IMR-90 (cell line): Measurements from ENCODE around the gene TLCD4. TPM values are rescaled to one million over a fixed set of nuclear protein-coding genes. Genes with fewer than 3 reads are reported as not detected.

Experiments
- ATAC-seq: fragments of 200-7000 bp; cut with Tn5 transposase; 2 replicates; pipeline ENCODE4 v1.9.1; 2020; ENCODE audit warnings: low read depth, mild to moderate bottlenecking, moderate library complexity
- BruUV-seq: library from RNA; stranded (reverse); fragments of 400-500 nt; replicated peaks from 2 replicates; lab custom pipeline; 2021; lab: Mats Ljungman, UMichigan
- CTCF ChIA-PET: fragments of 300-600 bp; formaldehyde crosslinking; extraction: SDS; loops from one replicate; lab custom pipeline; 2021; ENCODE audit warnings: antibody characterized with exemption; lab: Yijun Ruan, JAX
- POLR2A ChIA-PET: fragments of 300-600 bp; sonication (Branson Sonifier 250); formaldehyde crosslinking; loops from one replicate; lab custom pipeline; 2022; ENCODE audit warnings: antibody characterized with exemption; ENCODE audit not compliant: unreplicated experiment; lab: Charles Lee
- DNase-seq: peaks from one replicate; pipeline ENCODE4 v3.0.0; 2013
- H2AFZ ChIP-seq: replicated peaks from 2 replicates; pipeline ENCODE3; 2013; ENCODE audit warnings: low read length, mild to moderate bottlenecking; ENCODE audit not compliant: poor library complexity
- H2AK5ac ChIP-seq: 2 replicates; pipeline ENCODE4 v1.6.1; 2013; ENCODE audit warnings: low read depth, low read length, inconsistent platforms
- H2AK9ac ChIP-seq: replicated peaks from 2 replicates; pipeline ENCODE3; 2013; ENCODE audit warnings: mild to moderate bottlenecking, low read depth, low read length, moderate library complexity; ENCODE audit not compliant: poor library complexity
- H2BK120ac ChIP-seq: 2 replicates; pipeline ENCODE4 v1.6.1; 2013; ENCODE audit warnings: low read depth, low read length, inconsistent platforms
- H2BK15ac ChIP-seq: 3 replicates; pipeline ENCODE4 v1.6.1; 2013; ENCODE audit warnings: low read depth, low read length, inconsistent platforms
- H2BK20ac ChIP-seq: 2 replicates; pipeline ENCODE4 v1.6.1; 2013; ENCODE audit warnings: low read depth, mild to moderate bottlenecking, inconsistent platforms, low read length, moderate library complexity
- H2BK5ac ChIP-seq: 2 replicates; pipeline ENCODE4 v1.6.1; 2013; ENCODE audit warnings: mild to moderate bottlenecking, low read depth, low read length, inconsistent platforms; ENCODE audit not compliant: poor library complexity, severe bottlenecking
- H3K14ac ChIP-seq: replicated peaks from 2 replicates; pipeline ENCODE4 v1.6.1; 2013; ENCODE audit warnings: low read depth, low read length, inconsistent platforms
- H3K18ac ChIP-seq: 2 replicates; pipeline ENCODE4 v1.6.1; 2013; ENCODE audit warnings: low read depth, low read length, control low read depth
- H3K23ac ChIP-seq: 2 replicates; pipeline ENCODE4 v1.6.1; 2013; ENCODE audit warnings: low read depth, low read length, inconsistent platforms
- H3K27ac ChIP-seq: 2 replicates; pipeline ENCODE4 v1.5.1; 2013; ENCODE audit warnings: mild to moderate bottlenecking, control low read depth, low read length; ENCODE audit not compliant: insufficient read depth
- H3K27me3 ChIP-seq: 2 replicates; pipeline ENCODE4 v1.6.1; 2013; ENCODE audit warnings: low read length; ENCODE audit not compliant: control insufficient read depth, insufficient read depth
- H3K36me3 ChIP-seq: 2 replicates; pipeline ENCODE4 v1.6.1; 2013; ENCODE audit warnings: low read length, mixed read lengths; ENCODE audit not compliant: control insufficient read depth, insufficient read depth
- H3K4ac ChIP-seq: 2 replicates; pipeline ENCODE4 v1.6.1; 2013; ENCODE audit warnings: low read depth, low read length, inconsistent platforms
- H3K4me1 ChIP-seq: 2 replicates; pipeline ENCODE4 v1.6.1; 2013; ENCODE audit warnings: low read length, mixed read lengths; ENCODE audit not compliant: control insufficient read depth, insufficient read depth
- H3K4me2 ChIP-seq: 2 replicates; pipeline ENCODE4 v1.6.1; 2013; ENCODE audit warnings: low read depth, mild to moderate bottlenecking, control low read depth, low read length, moderate library complexity
- H3K4me3 ChIP-seq: 2 replicates; pipeline ENCODE4 v1.5.1; 2013; ENCODE audit warnings: low read depth, mild to moderate bottlenecking, control low read depth, low read length, moderate library complexity; ENCODE audit not compliant: insufficient read depth
- H3K56ac ChIP-seq: 2 replicates; pipeline ENCODE4 v1.6.1; 2013; ENCODE audit warnings: low read length, inconsistent platforms; ENCODE audit not compliant: insufficient read depth; ENCODE audit errors: extremely low read depth
- H3K79me1 ChIP-seq, 2 experiments: 2 replicates each; pipeline ENCODE4 v1.6.1; 2013; ENCODE audit warnings: low read length in 2 of 2, inconsistent platforms in 1 of 2, low read depth in 1 of 2
- H3K9ac ChIP-seq: 2 replicates; pipeline ENCODE4 v1.6.1; 2013; ENCODE audit warnings: low read depth, low read length, control low read depth
- H3K9me1 ChIP-seq: 2 replicates; pipeline ENCODE4 v1.6.1; 2013; ENCODE audit warnings: low read length, inconsistent platforms; ENCODE audit not compliant: insufficient read depth
- H3K9me3 ChIP-seq: 2 replicates; pipeline ENCODE4 v1.6.1; 2013; ENCODE audit warnings: low read length; ENCODE audit not compliant: control insufficient read depth, insufficient read depth
- H4K20me1 ChIP-seq: 2 replicates; pipeline ENCODE4 v1.6.1; 2013; ENCODE audit warnings: low read length, inconsistent platforms; ENCODE audit not compliant: insufficient read depth
- H4K5ac ChIP-seq: 2 replicates; pipeline ENCODE4 v1.6.1; 2013; ENCODE audit warnings: mild to moderate bottlenecking, low read depth, low read length, control low read depth
- H4K8ac ChIP-seq, 2 experiments: 2 replicates each; pipeline ENCODE4 v1.6.1; 2013; ENCODE audit warnings: low read depth in 2 of 2, low read length in 2 of 2, control low read depth in 1 of 2, inconsistent platforms in 1 of 2
- H4K91ac ChIP-seq: 2 replicates; pipeline ENCODE4 v1.6.1; 2013; ENCODE audit warnings: low read depth, low read length, inconsistent platforms; ENCODE audit not compliant: insufficient read depth
- BHLHE40 ChIP-seq: fragments of 150-350 bp; IDR thresholded peaks from 2 replicates; pipeline ENCODE4 v1.6.1; 2016; ENCODE audit warnings: mild to moderate bottlenecking, low read depth, low read length
- CEBPB ChIP-seq: IDR thresholded peaks from 2 replicates; pipeline ENCODE4 v1.6.1; 2012; ENCODE audit warnings: low read depth, low read length, improper control_type of control experiment
- CHD1 ChIP-seq: IDR thresholded peaks from 2 replicates; pipeline ENCODE4 v1.6.1; 2012; ENCODE audit warnings: low read depth, low read length, improper control_type of control experiment
- CTCF ChIP-seq: conservative IDR thresholded peaks from 2 replicates; pipeline ENCODE4 v1.5.1; 2012; ENCODE audit warnings: mild to moderate bottlenecking, low read depth, low read length, improper control_type of control experiment
- ELK1 ChIP-seq: fragments of 150-350 bp; IDR thresholded peaks from 2 replicates; pipeline ENCODE4 v1.6.1; 2016; ENCODE audit warnings: low read depth, mild to moderate bottlenecking, low read length, moderate library complexity, borderline replicate concordance
- FOS ChIP-seq: fragments of 150-350 bp; IDR thresholded peaks from 2 replicates; pipeline ENCODE4 v1.6.1; 2016; ENCODE audit warnings: low read depth, low read length
- MAFK ChIP-seq: IDR thresholded peaks from 2 replicates; pipeline ENCODE4 v1.6.1; 2012; ENCODE audit warnings: low read depth, low read length, improper control_type of control experiment
- MAZ ChIP-seq: IDR thresholded peaks from 2 replicates; pipeline ENCODE4 v1.6.1; 2012; ENCODE audit warnings: low read depth, mild to moderate bottlenecking, low read length, improper control_type of control experiment, moderate library complexity, borderline replicate concordance
- MXI1 ChIP-seq: IDR thresholded peaks from 2 replicates; pipeline ENCODE4 v1.6.1; 2012; ENCODE audit warnings: low read depth, mild to moderate bottlenecking, low read length, moderate library complexity, borderline replicate concordance
- NFE2L2 ChIP-seq: fragments of 150-350 bp; IDR thresholded peaks from 2 replicates; pipeline ENCODE4 v1.6.1; 2016; ENCODE audit warnings: low read depth, mild to moderate bottlenecking, low read length
- POLR2A ChIP-seq: IDR thresholded peaks from 2 replicates; pipeline ENCODE4 v1.6.1; 2012; ENCODE audit warnings: mild to moderate bottlenecking, low read depth, low read length
- RAD21 ChIP-seq: IDR thresholded peaks from 2 replicates; pipeline ENCODE4 v1.6.1; 2012; ENCODE audit warnings: low read length, improper control_type of control experiment
- RCOR1 ChIP-seq: IDR thresholded peaks from 2 replicates; pipeline ENCODE4 v1.6.1; 2012; ENCODE audit warnings: mild to moderate bottlenecking, low read length, improper control_type of control experiment; ENCODE audit not compliant: insufficient replicate concordance
- RFX5 ChIP-seq: IDR thresholded peaks from 2 replicates; pipeline ENCODE4 v1.8.0; 2012; ENCODE audit warnings: low read depth, mild to moderate bottlenecking, low read length, moderate library complexity
- SMC3 ChIP-seq: fragments of 150-350 bp; IDR thresholded peaks from 2 replicates; pipeline ENCODE4 v1.6.1; 2016; ENCODE audit warnings: low read depth, mild to moderate bottlenecking, antibody characterized with exemption, low read length, moderate library complexity
- USF2 ChIP-seq: fragments of 150-350 bp; IDR thresholded peaks from 2 replicates; pipeline ENCODE4 v1.6.1; 2017; ENCODE audit warnings: mild to moderate bottlenecking, antibody characterized with exemption, low read length, low read depth
- WGBS, 2 experiments: methylation state at CpG; one replicate each; pipeline versions ENCODE4 v1.1.5 to v1.1.7; 2013; ENCODE audit warnings: missing lambda C conversion rate in 2 of 2; ENCODE audit not compliant: insufficient read length in 1 of 2; ENCODE audit errors: extremely low coverage in 2 of 2; 5-methylcytosine and 5-hydroxymethylcytosine counted together
- dilution Hi-C: fragments of 300-500 bp; cut with HindIII; formaldehyde crosslinking; loops from one replicate; pipeline ENCODE4 v1.14.3; 2018; ENCODE audit warnings: low sequenced_read_pairs; ENCODE audit not compliant: unreplicated experiment
- in situ Hi-C: fragments of 300-500 bp; cut with MboI; formaldehyde crosslinking; loops from 3 replicates; pipeline ENCODE4 v1.14.3; 2019; ENCODE audit warnings: low sequenced_read_pairs, inconsistent platforms, mixed read lengths
- intact Hi-C: fragments of 100-400 bp; cut with micrococcal nuclease; formaldehyde crosslinking; loops from 2 replicates; pipeline ENCODE4 v1.10.0; 2022
- polyA plus RNA-seq, 3 experiments: library from polyadenylated mRNA; depleted of rRNA; stranded (reverse); fragments of >200 nt; gene quantifications; 2 replicates each; pipeline ENCODE4 v1.2.3, GENCODE V29; 2012; ENCODE audit warnings: low replicate concordance in 1 of 3
- total RNA-seq: library from RNA; depleted of rRNA; stranded (reverse); fragments of >200 nt; gene quantifications from 2 replicates; pipeline ENCODE4 v1.2.3, GENCODE V29; 2012

The TLCD4 gene
- total and polyA plus RNA-seq, 2 of the 4 experiments (the other 2 are of a cell fraction) = 0.22 to 0.36 TPM

- ATAC-seq = no peak
- Histone ChIP-seq H2BK20ac (no peak overlapping the region), H3K4ac (no peak overlapping the region), H4K20me1 (no peaks in the 10 kb centered on the region), H2BK120ac (no peak overlapping the region), H3K14ac (no peak overlapping the region), H3K79me1 (no peaks in the 10 kb centered on the region), H3K9me3 (no peaks in the 10 kb centered on the region), H2AK5ac (no peak overlapping the region), H4K5ac (no peak overlapping the region), H3K23ac (no peak overlapping the region), H3K27me3 (peaks cover 1% of the 10 kb centered on the region; the same call in 1 of the 2 replicates), H2BK5ac (no peak overlapping the region), H2AFZ (no peak overlapping the region), H2AK9ac (no peak overlapping the region), H3K4me3 (no peak overlapping the region), H3K9me1 (no peaks in the 10 kb centered on the region), H3K9ac (no peak overlapping the region), H3K18ac (no peak overlapping the region), H4K91ac (no peak overlapping the region), H3K27ac (no peak overlapping the region), H4K8ac (no peak overlapping the region), H3K4me2 (no peak overlapping the region), H3K56ac (no peak overlapping the region), H3K4me1 (no peaks in the 10 kb centered on the region), H2BK15ac (no peak overlapping the region), H3K36me3 (no peaks in the 10 kb centered on the region)
- DNase-seq = no peak
- no TSS peak for BruUV-seq
- WGBS, 2 experiments = no CpG with 5 or more reads among the region's 1 CpG
- TF ChIP-seq RFX5 = no peak
- no peak for TF ChIP-seq CTCF
- no peak for TF ChIP-seq RAD21
- no peak for TF ChIP-seq FOS
- TF ChIP-seq BHLHE40 = no peak
- TF ChIP-seq MAFK = no peak
- no peak for TF ChIP-seq ELK1
- TF ChIP-seq RCOR1 = no peak
- TF ChIP-seq MAZ = no peak
- TF ChIP-seq NFE2L2 = no peak
- no peak for TF ChIP-seq POLR2A
- no peak for TF ChIP-seq MXI1
- TF ChIP-seq CHD1 = no peak
- TF ChIP-seq CEBPB = no peak
- no peak for TF ChIP-seq SMC3
- TF ChIP-seq USF2 = no peak
- in situ Hi-C loops (no loop called here), intact Hi-C loops (no loop called here), dilution Hi-C loops (no loop called here)
- ChIA-PET CTCF (no interaction called here), POLR2A (no interaction called here)
Measured at GRCh38 chr1:95127380-95127779, 10.2 kb downstream of the TLCD4 start.
